ENCODE data around the gene WNK2.
A peak's percentile ranks its signal among the peaks of the same experiment; 100 is the strongest.

The WNK2 gene

GRCh38 chr9:93164085-93164484, 19.9 kb upstream of the WNK2 start:
- DNase-seq: no peak

- DNase-seq: no peak
Measured at GRCh38 chr9:93166699-93167098, 17.2 kb upstream of the WNK2 start.

- DNase-seq: no peak
Measured at GRCh38 chr9:93167185-93167584, 16.8 kb upstream of the WNK2 start.

GRCh38 chr9:93167838-93168237, 16.1 kb upstream of the WNK2 start:
- no peak for DNase-seq

- DNase-seq: no peak
Measured at GRCh38 chr9:93168581-93168980, 15.4 kb upstream of the WNK2 start.

- DNase-seq: no peak
Measured at GRCh38 chr9:93169444-93169843, 14.5 kb upstream of the WNK2 start.

- DNase-seq: no peak
Measured at GRCh38 chr9:93170571-93170970, 13.4 kb upstream of the WNK2 start.

- no peak for DNase-seq
Measured at GRCh38 chr9:93171261-93171990, 12.5 kb upstream of the WNK2 start.

- no peak for DNase-seq
Measured at GRCh38 chr9:93172666-93173364, 11.1 kb upstream of the WNK2 start.

- no peak for DNase-seq
Measured at GRCh38 chr9:93173365-93174051, 10.4 kb upstream of the WNK2 start.

GRCh38 chr9:93174976-93175375, 9.0 kb upstream of the WNK2 start:
- no peak for DNase-seq

- no peak for DNase-seq
Measured at GRCh38 chr9:93177676-93178075, 6.3 kb upstream of the WNK2 start.

- no peak for DNase-seq
Measured at GRCh38 chr9:93178851-93179786, 4.8 kb upstream of the WNK2 start.

GRCh38 chr9:93180938-93181337, 3.0 kb upstream of the WNK2 start:
- DNase-seq: no peak

GRCh38 chr9:93181672-93182435, 2.1 kb upstream of the WNK2 start:
- DNase-seq: no peak

GRCh38 chr9:93182572-93182971, 1.4 kb upstream of the WNK2 start:
- DNase-seq: no peak

- DNase-seq: no peak
Measured at GRCh38 chr9:93183131-93183662, 742 bp upstream of the WNK2 start.

GRCh38 chr9:93184432-93185265, 710 bp downstream of the WNK2 start:
- DNase-seq: peak in 1 of 2 experiments; percentile 54

- peak; percentile 4 to 60 for DNase-seq
Measured at GRCh38 chr9:93185266-93186214, 1.6 kb downstream of the WNK2 start.
